H1 (cell line): Measurements from ENCODE around the gene SERGEF. TPM values are rescaled to one million over a fixed set of nuclear protein-coding genes. Genes with fewer than 3 reads are reported as not detected.

Source experiments
- CTCF ChIA-PET: fragments of 300-600 bp; sonication (Branson Sonifier 250); formaldehyde crosslinking; loops from one replicate; lab custom pipeline; 2021; ENCODE audit not compliant: partially characterized antibody; lab: Charles Lee
- POLR2A ChIA-PET: fragments of 300-600 bp; sonication (Branson Sonifier 250); formaldehyde crosslinking; loops from one replicate; lab custom pipeline; 2021; ENCODE audit warnings: inconsistent platforms; ENCODE audit not compliant: partially characterized antibody; lab: Charles Lee
- DNase-seq, 2 experiments: peaks; one replicate each; pipeline versions ENCODE4 v3.0.0 to v3.0.0-alpha.2; 2010 to 2022; ENCODE audit warnings: low spot score in 2 of 2, low read depth in 1 of 2, mixed read lengths in 1 of 2
- FAIRE-seq: peaks from 2 replicates; lab custom pipeline; 2011; peaks lifted over from hg19 to GRCh38; lab: Jason Lieb, UNC
- H2AFZ ChIP-seq: 2 replicates; pipeline ENCODE4 v1.8.1; 2012; ENCODE audit warnings: low read length, inconsistent platforms
- H2AK5ac ChIP-seq: 2 replicates; pipeline ENCODE4 v1.6.1; 2013; ENCODE audit warnings: low read depth, low read length
- H2BK120ac ChIP-seq: replicated peaks from 2 replicates; pipeline ENCODE3; 2013; ENCODE audit warnings: low read depth, low read length, inconsistent platforms
- H2BK12ac ChIP-seq: 2 replicates; pipeline ENCODE4 v1.6.1; 2013; ENCODE audit warnings: low read depth, low read length
- H2BK15ac ChIP-seq: 2 replicates; pipeline ENCODE4 v1.6.1; 2013; ENCODE audit warnings: low read length
- H2BK20ac ChIP-seq: 2 replicates; pipeline ENCODE4 v1.6.1; 2013; ENCODE audit warnings: low read length
- H2BK5ac ChIP-seq: 2 replicates; pipeline ENCODE4 v1.6.1; 2013; ENCODE audit warnings: low read depth, low read length
- H3K14ac ChIP-seq: 2 replicates; pipeline ENCODE4 v1.6.1; 2013; ENCODE audit warnings: inconsistent platforms; ENCODE audit not compliant: insufficient read length
- H3K18ac ChIP-seq: 2 replicates; pipeline ENCODE4 v1.6.1; 2013; ENCODE audit warnings: low read length; ENCODE audit errors: extremely low read depth
- H3K23ac ChIP-seq: 2 replicates; pipeline ENCODE4 v1.6.1; 2013; ENCODE audit warnings: inconsistent platforms; ENCODE audit not compliant: insufficient read length
- H3K23me2 ChIP-seq: 2 replicates; pipeline ENCODE4 v1.6.1; 2013; ENCODE audit warnings: low read depth, low read length
- H3K27ac ChIP-seq: 2 replicates; pipeline ENCODE4 v1.6.1; 2011; ENCODE audit warnings: low read depth, low read length, inconsistent platforms
- H3K27me3 ChIP-seq, 4 experiments: replicated peaks in 1 of 4; 1 replicate in 1 of 4; 2 replicates in 3 of 4; pipeline versions ENCODE4 v1.6.1 to v1.8.1; 2011 to 2013; ENCODE audit warnings: low read length in 3 of 4, mild to moderate bottlenecking in 3 of 4, inconsistent platforms in 2 of 4, mixed read lengths in 2 of 4, moderate library complexity in 1 of 4; ENCODE audit not compliant: control insufficient read depth in 3 of 4, insufficient read depth in 3 of 4; ENCODE audit errors: extremely low read depth in 1 of 4
- H3K36me3 ChIP-seq, 4 experiments: 2 replicates each; pipeline versions ENCODE4 v1.6.1 to v1.8.1; 2011 to 2013; ENCODE audit warnings: mild to moderate bottlenecking in 4 of 4, low read length in 3 of 4, moderate library complexity in 2 of 4, control low read depth in 1 of 4, inconsistent platforms in 1 of 4; ENCODE audit not compliant: insufficient read depth in 4 of 4, control insufficient read depth in 2 of 4
- H3K4ac ChIP-seq: replicated peaks from 2 replicates; pipeline ENCODE3; 2013; ENCODE audit warnings: low read length, low read depth, mixed read lengths, inconsistent platforms; ENCODE audit not compliant: insufficient read length
- H3K4me1 ChIP-seq, 4 experiments: replicated peaks in 1 of 4; 1 replicate in 1 of 4; 2 replicates in 3 of 4; pipeline versions ENCODE4 v1.6.1 to v1.8.1; 2011 to 2013; ENCODE audit warnings: low read length in 3 of 4, inconsistent platforms in 2 of 4, mixed read lengths in 1 of 4; ENCODE audit not compliant: insufficient read depth in 4 of 4, control insufficient read depth in 3 of 4
- H3K4me2 ChIP-seq, 2 experiments: 2 replicates each; pipeline versions ENCODE4 v1.6.1 to v1.8.1; 2011 to 2013; ENCODE audit warnings: low read depth in 2 of 2, low read length in 2 of 2, control low read depth in 1 of 2, inconsistent platforms in 1 of 2, mild to moderate bottlenecking in 1 of 2; ENCODE audit not compliant: insufficient read depth in 1 of 2
- H3K4me3 ChIP-seq, 4 experiments: fragments of 200-600, 300-600 bp in 1 of 4; sonication (generic), shearing (Covaris generic), sonication (Bioruptor Twin) in 1 of 4; 2 replicates each; pipeline versions ENCODE4 v1.5.1 to v1.8.1; 2011 to 2016; ENCODE audit warnings: low read length in 4 of 4, low read depth in 3 of 4, control low read depth in 2 of 4, inconsistent platforms in 2 of 4, mild to moderate bottlenecking in 2 of 4, mixed read lengths in 1 of 4, moderate library complexity in 1 of 4; ENCODE audit not compliant: insufficient read depth in 2 of 4; ENCODE audit errors: extremely low read depth in 1 of 4
- H3K56ac ChIP-seq: replicated peaks from 2 replicates; pipeline ENCODE3; 2013; ENCODE audit warnings: low read depth, mild to moderate bottlenecking, mixed read lengths, low read length, inconsistent platforms; ENCODE audit not compliant: insufficient read length
- H3K79me1 ChIP-seq: 2 replicates; pipeline ENCODE4 v1.6.1; 2013; ENCODE audit warnings: low read depth, low read length, control low read depth
- H3K79me2 ChIP-seq, 2 experiments: 2 replicates each; pipeline versions ENCODE4 v1.6.1 to v1.8.1; 2012 to 2013; ENCODE audit warnings: low read length in 2 of 2, mild to moderate bottlenecking in 2 of 2, inconsistent platforms in 1 of 2; ENCODE audit not compliant: insufficient read depth in 2 of 2, control insufficient read depth in 1 of 2
- H3K9ac ChIP-seq, 4 experiments: replicated peaks in 1 of 4; 1 replicate in 1 of 4; 2 replicates in 3 of 4; pipeline versions ENCODE4 v1.6.1 to v1.8.1; 2011 to 2013; ENCODE audit warnings: low read depth in 3 of 4, low read length in 3 of 4, control low read depth in 2 of 4, mild to moderate bottlenecking in 2 of 4, moderate library complexity in 2 of 4, inconsistent platforms in 1 of 4; ENCODE audit errors: extremely low read depth in 1 of 4
- H3K9me3 ChIP-seq, 2 experiments: 2 replicates each; pipeline versions ENCODE4 v1.6.1 to v1.8.1; 2012 to 2013; ENCODE audit warnings: mild to moderate bottlenecking in 2 of 2, moderate library complexity in 2 of 2, control low read depth in 1 of 2, inconsistent platforms in 1 of 2, low read depth in 1 of 2, low read length in 1 of 2, mixed read lengths in 1 of 2; ENCODE audit not compliant: insufficient read depth in 2 of 2
- H4K20me1 ChIP-seq, 2 experiments: replicated peaks in 1 of 2; 2 replicates each; pipeline versions ENCODE3 to v1.8.1; 2011 to 2013; ENCODE audit warnings: inconsistent platforms in 2 of 2, low read length in 2 of 2, mild to moderate bottlenecking in 1 of 2; ENCODE audit not compliant: insufficient read depth in 2 of 2, control insufficient read depth in 1 of 2
- H4K5ac ChIP-seq: 2 replicates; pipeline ENCODE4 v1.6.1; 2013; ENCODE audit warnings: low read length, low read depth, mixed read lengths, inconsistent platforms; ENCODE audit not compliant: insufficient read length
- H4K8ac ChIP-seq: 2 replicates; pipeline ENCODE4 v1.8.0; 2013; ENCODE audit warnings: mild to moderate bottlenecking, moderate library complexity, low read length, inconsistent platforms; ENCODE audit not compliant: insufficient read depth; ENCODE audit errors: extremely low read depth
- H4K91ac ChIP-seq: replicated peaks from 2 replicates; pipeline ENCODE3; 2013; ENCODE audit warnings: low read length, mixed read lengths, inconsistent platforms; ENCODE audit not compliant: insufficient read length
- BRCA1 ChIP-seq: IDR thresholded peaks from 2 replicates; pipeline ENCODE4 v1.6.1; 2012; ENCODE audit warnings: low read depth, low read length, improper control_type of control experiment
- CEBPB ChIP-seq: IDR thresholded peaks from 2 replicates; pipeline ENCODE4 v1.6.1; 2012; ENCODE audit warnings: low read depth, low read length
- CTBP2 ChIP-seq: IDR thresholded peaks from 2 replicates; pipeline ENCODE4 v1.7.0; 2011; ENCODE audit warnings: borderline replicate concordance, mild to moderate bottlenecking, moderate library complexity, mixed read lengths, low read length; ENCODE audit not compliant: insufficient read depth, insufficient read length
- GTF2F1 ChIP-seq: IDR thresholded peaks from 2 replicates; pipeline ENCODE4 v1.6.1; 2012; ENCODE audit warnings: low read depth, low read length, improper control_type of control experiment, borderline replicate concordance
- MAX ChIP-seq: IDR thresholded peaks from 2 replicates; pipeline ENCODE4 v1.6.1; 2012; ENCODE audit warnings: inconsistent platforms
- RAD21 ChIP-seq, 2 experiments: IDR thresholded peaks in 1 of 2; conservative IDR thresholded peaks in 1 of 2; 2 replicates each; pipeline ENCODE4 v1.6.1; 2011; ENCODE audit warnings: low read depth in 2 of 2, low read length in 2 of 2, improper control_type of control experiment in 1 of 2, inconsistent platforms in 1 of 2, mild to moderate bottlenecking in 1 of 2, moderate library complexity in 1 of 2
- RFX5 ChIP-seq: IDR thresholded peaks from 2 replicates; pipeline ENCODE4 v1.6.1; 2011; ENCODE audit warnings: low read depth, low read length, improper control_type of control experiment, borderline replicate concordance
- SAP30 ChIP-seq: fragments of 300-600 bp; sonication (generic); IDR thresholded peaks from 2 replicates; pipeline ENCODE4 v1.7.1; 2012; ENCODE audit warnings: low read length, moderate library complexity, mild to moderate bottlenecking, inconsistent platforms; ENCODE audit not compliant: insufficient read depth, insufficient replicate concordance
- TAF7 ChIP-seq: optimal IDR thresholded peaks from 2 replicates; pipeline ENCODE3; 2011; ENCODE audit warnings: low read depth, mild to moderate bottlenecking, inconsistent platforms, low read length, moderate library complexity, borderline replicate concordance
- WGBS, 2 experiments: shearing (Covaris generic) in 1 of 2; methylation state at CpG; one replicate each; pipeline versions ENCODE4 v1.1.6 to v1.1.7; 2013 to 2015; ENCODE audit warnings: low lambda C conversion rate in 2 of 2, mixed read lengths in 2 of 2, inconsistent platforms in 1 of 2, low coverage in 1 of 2, missing lambda C conversion rate in 1 of 2; ENCODE audit not compliant: insufficient replicate concordance in 2 of 2, insufficient coverage in 1 of 2, insufficient read length in 1 of 2; ENCODE audit errors: extremely low coverage in 1 of 2, missing lambda C conversion rate in 1 of 2; 5-methylcytosine and 5-hydroxymethylcytosine counted together
- polyA plus RNA-seq, 7 experiments: library from polyadenylated mRNA; depleted of rRNA in 3 of 7; stranded (reverse) in 5 of 7; unstranded in 2 of 7; fragments of >200 nt in 5 of 7; fragments of 200-250 nt in 2 of 7; gene quantifications; 1 replicate in 5 of 7; 2 replicates in 1 of 7; 4 replicates in 1 of 7; pipeline versions ENCODE4 v1.2.1 to v1.2.3, GENCODE V29; 2011 to 2013; ENCODE audit warnings: missing spikeins in 2 of 7, mixed read lengths in 2 of 7
- total RNA-seq: library from RNA; stranded (reverse); fragmentation: NEBNext Ultra II Directional; extraction: Animal tissue kit (Norgen Biotek cat#: 25700); gene quantifications from 2 replicates; pipeline ENCODE4 v1.2.1, GENCODE V29; 2021

SERGEF gene
- total and polyA plus RNA-seq, 2 of the 8 experiments (the other 6 are each of a cell fraction or from before 2014, with no cell fraction given): 16.6 to 28.8 TPM

GRCh38 chr11:17948296-17948695 is 64.6 kb downstream of the SERGEF start:
- H3K23ac ChIP-seq: no peak overlapping the region
- no peak overlapping the region for H4K91ac ChIP-seq
- no peak overlapping the region for H3K18ac ChIP-seq
- H3K36me3 ChIP-seq: no peaks in the 10 kb centered on the region; a peak in 1 of 8 replicates
- no peak overlapping the region for H3K56ac ChIP-seq
- no peak overlapping the region for H2BK120ac ChIP-seq
- no peaks in the 10 kb centered on the region for H3K4me1 ChIP-seq
- no peak overlapping the region for H3K4me3 ChIP-seq
- DNase-seq: no peak
- FAIRE-seq: no peak
- no peak overlapping the region for H3K14ac ChIP-seq
- H2BK12ac ChIP-seq: no peak overlapping the region
- H3K27ac ChIP-seq: no peak overlapping the region
- ChIA-PET POLR2A (no interaction called here), CTCF (interaction anchor here (0.9 to 3.4 kb wide), 3 partner anchors 25 to 218 kb away, joined by 6 to 13 read pairs (median 6); no protein-coding TSS in a partner anchor)
- H4K5ac ChIP-seq: no peak overlapping the region
- no peak overlapping the region for H2AK5ac ChIP-seq
- H3K4ac ChIP-seq: no peak overlapping the region
- no peaks in the 10 kb centered on the region for H3K27me3 ChIP-seq
- no peaks in the 10 kb centered on the region for H3K9me3 ChIP-seq
- no peak overlapping the region for H2BK20ac ChIP-seq
- H3K79me1 ChIP-seq: no peaks in the 10 kb centered on the region
- no peak overlapping the region for H3K4me2 ChIP-seq
- H2BK5ac ChIP-seq: no peak overlapping the region
- no peaks in the 10 kb centered on the region for H4K20me1 ChIP-seq
- no peak overlapping the region for H2AFZ ChIP-seq
- no peak overlapping the region for H2BK15ac ChIP-seq
- no peak overlapping the region for H4K8ac ChIP-seq
- H3K79me2 ChIP-seq: no peaks in the 10 kb centered on the region
- H3K9ac ChIP-seq: no peak overlapping the region
- 90% methylated on average over 6 of the region's 6 CpGs; no CpG with 5 or more reads in 1 of the 2 experiments for WGBS, 2 experiments
- no peaks in the 10 kb centered on the region for H3K23me2 ChIP-seq
- TF ChIP-seq RFX5 (no peak), CEBPB (no peak), TAF7 (no peak), SAP30 (no peak), CTBP2 (no peak), GTF2F1 (no peak), BRCA1 (no peak), RAD21 (IDR thresholded peaks at IDR 0.05 in 1 of 2, conservative IDR thresholded peaks at IDR 0.05 in 1 of 2; ENCODE audit: low read depth in 2 of 2, low read length in 2 of 2) (no peak), MAX (no peak)
